Ovary (tissue), 3 donors: ENCODE measurements around the gene FARP1.

Experiments
- CTCF ChIP-seq, 3 donors: fragments of 450-650 bp in 2 of 3; fragments of 200-600 bp in 1 of 3; IDR thresholded peaks; one replicate each; pipeline versions ENCODE4 v1.5.1 to v1.8.0; 2016 to 2022; ENCODE audit warnings: antibody characterized with exemption in 3 of 3, mild to moderate bottlenecking in 1 of 3
- EP300 ChIP-seq: sonication (generic); formaldehyde crosslinking; IDR thresholded peaks from one replicate; pipeline ENCODE4 v1.6.1; 2017; ENCODE audit warnings: antibody characterized with exemption
- POLR2A ChIP-seq: fragments of 450-650 bp; IDR thresholded peaks from one replicate; pipeline ENCODE4 v1.6.1; 2017; ENCODE audit warnings: antibody characterized with exemption, mild to moderate bottlenecking, moderate library complexity
- donor health status: DM: no; HTN: no; CAD: no.

GRCh38 chr13:98350746-98351330, 207.9 kb downstream of the FARP1 start:
- TF ChIP-seq CTCF (IDR thresholded peaks at IDR 0.05) = no peak
- TF ChIP-seq EP300 = no peak
- no peak for TF ChIP-seq POLR2A
